Brain microvascular endothelial cell (primary cell): ENCODE data around the gene CLCNKA.

Experiments
- DNase-seq: peaks from one replicate; pipeline ENCODE4 v3.0.0-alpha.2; 2020
- H3K27ac ChIP-seq: fragments of 250-450 bp; sonication (Bioruptor Pico); 2 replicates; pipeline ENCODE4 v1.5.1; 2020; ENCODE audit warnings: mild to moderate bottlenecking, moderate library complexity
- H3K27me3 ChIP-seq: fragments of 250-450 bp; sonication (Bioruptor Pico); replicated peaks from 2 replicates; pipeline ENCODE4 v1.5.1; 2020; ENCODE audit warnings: mild to moderate bottlenecking
- H3K36me3 ChIP-seq: fragments of 250-450 bp; sonication (Bioruptor Pico); replicated peaks from 2 replicates; pipeline ENCODE4 v1.5.1; 2020; ENCODE audit warnings: mild to moderate bottlenecking
- H3K4me3 ChIP-seq: 2 replicates; pipeline ENCODE4 v1.5.1; 2011; ENCODE audit warnings: low read depth, mild to moderate bottlenecking, control low read depth, low read length, moderate library complexity
- in situ Hi-C: cut with HindIII; loops from 2 replicates; pipeline ENCODE4 v1.10.0; 2017; ENCODE audit warnings: low sequenced_read_pairs, low pct_ligation_motif_present
- TF ChIP-seq, protein P1 (sequence below): IDR thresholded peaks from 2 replicates; pipeline ENCODE4 v1.5.1; 2011; ENCODE audit warnings: low read depth, mild to moderate bottlenecking, moderate library complexity, low read length, control low read depth, inconsistent platforms; ENCODE audit errors: missing control alignments

The CLCNKA gene

DNA sequence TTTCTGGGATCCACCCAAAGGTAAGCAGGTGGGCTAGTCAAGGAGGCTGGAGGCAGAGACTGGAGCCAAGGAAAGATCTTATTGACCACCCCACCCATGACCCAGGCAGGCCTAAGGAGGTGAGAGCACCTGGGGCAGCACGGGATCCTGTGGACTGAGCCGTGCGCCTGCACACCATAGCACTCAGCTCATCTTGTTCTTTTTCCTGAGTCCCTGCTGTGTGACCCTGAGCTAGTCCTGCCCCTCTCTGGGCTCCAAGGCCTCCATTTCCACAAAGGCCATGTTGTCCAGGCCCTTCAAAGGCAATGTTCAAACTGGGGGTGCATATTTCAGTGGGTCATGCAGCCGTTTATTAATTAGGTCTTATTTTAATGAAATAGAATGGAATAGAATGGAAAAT, 44.4 kb downstream of the CLCNKA start:
- no peaks in the 10 kb centered on the region for H3K27me3 ChIP-seq
- TF ChIP-seq, protein P1, sequence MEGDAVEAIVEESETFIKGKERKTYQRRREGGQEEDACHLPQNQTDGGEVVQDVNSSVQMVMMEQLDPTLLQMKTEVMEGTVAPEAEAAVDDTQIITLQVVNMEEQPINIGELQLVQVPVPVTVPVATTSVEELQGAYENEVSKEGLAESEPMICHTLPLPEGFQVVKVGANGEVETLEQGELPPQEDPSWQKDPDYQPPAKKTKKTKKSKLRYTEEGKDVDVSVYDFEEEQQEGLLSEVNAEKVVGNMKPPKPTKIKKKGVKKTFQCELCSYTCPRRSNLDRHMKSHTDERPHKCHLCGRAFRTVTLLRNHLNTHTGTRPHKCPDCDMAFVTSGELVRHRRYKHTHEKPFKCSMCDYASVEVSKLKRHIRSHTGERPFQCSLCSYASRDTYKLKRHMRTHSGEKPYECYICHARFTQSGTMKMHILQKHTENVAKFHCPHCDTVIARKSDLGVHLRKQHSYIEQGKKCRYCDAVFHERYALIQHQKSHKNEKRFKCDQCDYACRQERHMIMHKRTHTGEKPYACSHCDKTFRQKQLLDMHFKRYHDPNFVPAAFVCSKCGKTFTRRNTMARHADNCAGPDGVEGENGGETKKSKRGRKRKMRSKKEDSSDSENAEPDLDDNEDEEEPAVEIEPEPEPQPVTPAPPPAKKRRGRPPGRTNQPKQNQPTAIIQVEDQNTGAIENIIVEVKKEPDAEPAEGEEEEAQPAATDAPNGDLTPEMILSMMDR, result no peak
- no peak for DNase-seq
- H3K4me3 ChIP-seq, result no peak overlapping the region
- H3K27ac ChIP-seq, result no peak overlapping the region
- in situ Hi-C loops, result no loop called here
- H3K36me3 ChIP-seq, result no peaks in the 10 kb centered on the region

DNA sequence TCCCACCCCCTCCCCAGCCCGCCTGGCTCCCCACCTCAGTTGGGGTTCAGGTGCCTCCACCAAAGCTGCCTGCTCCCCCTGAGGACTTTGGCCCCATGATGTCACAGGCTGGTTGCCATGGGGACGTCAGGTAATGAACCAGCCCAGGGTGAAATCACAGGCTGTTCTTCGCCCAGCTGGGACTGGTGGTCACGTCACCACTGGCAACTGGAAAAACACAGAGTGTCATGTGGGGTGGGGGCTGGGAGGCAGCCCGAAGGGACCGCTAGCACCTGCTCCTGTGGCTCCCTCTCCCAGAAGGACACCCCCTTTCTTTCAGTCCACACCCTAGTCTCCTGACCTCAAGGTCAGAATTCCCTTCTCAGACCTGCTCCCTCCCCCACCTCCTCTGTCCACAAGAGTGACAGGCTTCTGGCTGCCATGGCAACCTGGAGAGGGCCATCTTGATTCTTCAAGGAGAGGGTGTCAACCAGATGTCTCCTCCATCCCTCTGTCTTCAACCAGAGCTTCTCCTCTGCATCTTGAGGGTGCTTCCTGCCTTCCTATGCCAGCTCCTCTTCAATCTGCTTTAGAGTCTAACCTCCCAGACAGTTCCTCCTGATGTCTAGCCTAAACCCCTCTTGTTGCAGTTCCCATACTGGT, 45.4 kb downstream of the CLCNKA start:
- Histone ChIP-seq H3K36me3 (no peaks in the 10 kb centered on the region), H3K4me3 (no peak overlapping the region), H3K27me3 (no peaks in the 10 kb centered on the region), H3K27ac (no peak overlapping the region)
- DNase-seq, result no peak
- in situ Hi-C loops, result no loop called here
- TF ChIP-seq, protein P1, result no peak

DNA sequence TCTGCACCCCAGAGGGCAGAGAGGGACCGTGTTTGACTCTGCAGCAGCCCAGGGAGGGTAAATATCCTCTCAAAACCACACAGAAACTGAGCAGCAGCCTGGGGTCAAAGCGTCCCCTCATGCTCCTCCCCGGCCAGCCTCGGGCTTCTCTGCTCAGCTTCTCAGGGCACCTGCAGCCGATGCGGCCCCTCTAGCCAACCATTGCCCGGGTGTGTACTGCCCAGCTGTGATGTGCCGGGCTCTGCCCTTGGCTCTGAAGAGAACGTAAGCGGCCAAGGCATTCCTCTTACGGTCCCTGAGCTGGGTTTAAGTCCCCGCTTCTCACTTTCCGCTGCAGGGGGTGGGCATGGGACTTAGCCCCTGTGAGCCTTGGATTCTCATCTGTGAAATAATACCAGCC, 46.1 kb downstream of the CLCNKA start:
- Histone ChIP-seq H3K27me3 (no peaks in the 10 kb centered on the region), H3K36me3 (no peaks in the 10 kb centered on the region), H3K4me3 (no peak overlapping the region), H3K27ac (no peak overlapping the region)
- no peak for DNase-seq
- TF ChIP-seq, protein P1, result no peak
- in situ Hi-C loops, result no loop called here

DNA sequence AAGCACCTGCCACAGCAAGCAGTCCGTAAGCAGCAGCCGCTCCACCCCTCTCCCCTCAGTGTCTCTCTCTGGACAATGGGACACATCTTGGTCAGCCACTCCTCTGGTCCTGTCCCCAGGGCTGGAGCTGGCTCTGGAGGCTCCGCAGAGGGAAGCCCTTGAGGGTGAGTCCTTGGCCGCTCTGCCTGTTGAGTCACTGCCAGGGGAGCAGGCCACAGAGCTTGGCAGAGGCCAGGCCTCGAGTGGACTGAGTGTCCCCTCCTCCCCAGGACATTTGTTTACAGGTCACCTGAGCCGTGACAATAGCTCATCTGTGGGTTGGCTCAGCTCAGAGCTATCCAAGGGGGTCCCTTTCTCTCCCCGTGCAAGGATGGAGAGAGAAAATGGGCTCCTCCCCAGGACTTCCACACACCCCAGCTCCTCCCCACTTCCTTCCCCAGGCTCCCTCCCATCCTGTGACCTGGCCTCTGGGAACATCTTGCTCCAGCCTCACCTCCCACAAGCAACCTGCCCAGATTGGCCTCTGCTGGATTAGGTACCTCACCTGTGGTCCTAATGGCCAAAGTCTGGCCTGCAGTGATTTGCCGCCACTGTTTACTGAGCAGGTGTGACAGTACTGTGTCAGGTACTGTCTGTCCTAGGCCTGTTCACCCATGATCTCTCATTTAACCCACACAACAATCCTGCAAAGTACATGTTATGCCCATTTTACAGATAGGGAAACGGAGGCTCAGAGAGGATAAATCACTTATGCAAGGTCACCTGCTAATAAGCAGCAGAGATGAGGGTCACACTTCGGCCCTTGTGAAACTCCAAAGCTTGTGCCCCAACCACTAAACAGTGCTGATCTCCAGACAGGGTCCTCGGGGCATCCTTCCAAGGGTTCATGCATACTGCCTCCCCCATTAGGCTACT, 46.8 kb downstream of the CLCNKA start:
- Histone ChIP-seq H3K36me3 (no peaks in the 10 kb centered on the region), H3K27ac (no peak overlapping the region), H3K4me3 (no peak overlapping the region), H3K27me3 (no peaks in the 10 kb centered on the region)
- in situ Hi-C loops, result no loop called here
- no peak for DNase-seq
- TF ChIP-seq, protein P1, result no peak

DNA sequence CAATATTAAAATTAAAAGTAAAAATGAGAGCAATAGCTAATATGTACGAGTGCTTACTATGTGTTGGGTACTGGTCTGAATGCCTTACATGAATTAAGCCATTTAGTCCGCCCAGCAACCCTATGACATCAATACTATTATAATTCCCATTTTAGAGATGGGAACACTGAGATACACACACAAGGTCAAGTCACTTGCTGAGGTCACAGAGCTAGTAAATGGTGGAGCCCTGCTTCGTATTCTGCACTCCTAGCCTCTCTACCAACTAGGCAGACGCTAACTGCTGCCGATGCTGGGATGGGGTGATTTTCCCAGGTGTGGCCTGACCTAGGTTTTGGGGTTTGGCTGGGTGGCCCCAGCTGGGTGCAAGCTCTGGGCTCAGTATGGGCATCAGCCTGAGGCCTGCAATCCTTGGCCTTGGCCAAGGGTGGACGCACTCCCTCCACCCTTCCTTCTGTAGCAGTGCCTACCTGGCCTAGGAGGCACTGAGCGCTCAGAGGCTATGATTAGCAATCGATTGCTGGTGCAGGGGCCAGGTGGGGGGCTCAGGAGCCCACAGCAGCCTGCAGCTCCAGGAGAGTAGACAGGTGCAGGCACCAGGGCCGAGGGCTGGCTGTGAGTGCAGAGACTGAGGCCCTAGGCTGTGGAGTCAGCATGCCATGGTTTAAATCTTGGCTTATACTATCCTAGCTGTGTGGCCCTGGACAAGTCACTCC, 49.0 kb downstream of the CLCNKA start:
- in situ Hi-C loops, result no loop called here

More for the DNA sequence above, 49.0 kb downstream of the CLCNKA start:
- H3K36me3 ChIP-seq, result no peaks in the 10 kb centered on the region
- TF ChIP-seq, protein P1, result no peak
- H3K27me3 ChIP-seq, result no peaks in the 10 kb centered on the region
- no peak for DNase-seq
- H3K4me3 ChIP-seq, result no peak overlapping the region
- no peak overlapping the region for H3K27ac ChIP-seq
